Activated T-cell treated with anti-CD3 and anti-CD28 coated beads, Interleukin-2, amount 50 U/mL, for 48 hours (primary cell): ENCODE data around the gene PIK3R1.

Experiments used
- DNase-seq, 2 experiments: peaks; one replicate each; pipeline ENCODE4 v3.0.0-alpha.2; 2020

The PIK3R1 gene

DNA sequence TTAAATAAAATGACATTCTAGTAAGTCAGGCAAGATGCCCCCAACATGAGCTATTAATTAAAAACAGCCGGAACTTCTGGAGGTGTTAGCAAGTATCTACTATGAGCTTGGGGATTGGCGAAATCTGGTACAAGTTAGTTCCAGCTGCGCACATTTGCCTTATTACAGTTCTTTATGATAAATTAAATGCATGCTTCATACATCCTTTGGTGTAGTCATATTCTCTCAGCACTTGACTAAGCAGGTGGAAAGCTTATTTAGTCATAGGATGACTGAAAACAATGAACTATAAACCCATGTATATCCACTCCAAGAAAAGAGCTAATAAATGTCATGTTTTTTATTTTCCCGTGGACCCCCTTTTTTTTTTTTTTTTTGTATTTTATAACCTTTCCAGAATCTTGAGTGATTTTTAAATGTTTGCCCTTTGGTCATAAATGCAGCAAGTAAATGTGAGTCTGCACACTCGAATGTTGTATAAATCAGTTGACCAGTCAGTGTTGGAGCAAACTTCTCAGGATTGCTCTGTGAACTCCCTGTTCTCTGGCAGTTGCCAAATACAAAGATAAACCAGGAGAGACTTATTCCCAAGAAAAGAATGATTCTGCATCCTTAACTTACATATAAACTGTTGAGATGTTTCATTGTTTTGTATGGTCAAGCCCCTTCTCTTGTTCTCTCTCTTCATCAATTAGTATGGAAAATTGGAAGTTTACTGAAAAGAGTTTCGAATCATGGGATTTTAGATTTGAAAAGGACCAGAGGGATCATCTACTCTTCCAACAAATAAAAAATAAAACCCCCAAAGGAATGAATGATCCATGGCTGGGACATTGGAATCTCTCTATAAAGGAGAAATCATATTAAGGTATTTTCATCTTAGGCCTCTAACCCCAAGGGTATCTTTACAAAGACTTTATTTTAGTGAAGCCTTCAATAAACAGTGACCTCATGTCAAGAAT, 38.3 kb downstream of the PIK3R1 start:
- no peak for DNase-seq

GRCh38 chr5:68254810-68255209, 39.3 kb downstream of the PIK3R1 start:
- no peak for DNase-seq

DNA sequence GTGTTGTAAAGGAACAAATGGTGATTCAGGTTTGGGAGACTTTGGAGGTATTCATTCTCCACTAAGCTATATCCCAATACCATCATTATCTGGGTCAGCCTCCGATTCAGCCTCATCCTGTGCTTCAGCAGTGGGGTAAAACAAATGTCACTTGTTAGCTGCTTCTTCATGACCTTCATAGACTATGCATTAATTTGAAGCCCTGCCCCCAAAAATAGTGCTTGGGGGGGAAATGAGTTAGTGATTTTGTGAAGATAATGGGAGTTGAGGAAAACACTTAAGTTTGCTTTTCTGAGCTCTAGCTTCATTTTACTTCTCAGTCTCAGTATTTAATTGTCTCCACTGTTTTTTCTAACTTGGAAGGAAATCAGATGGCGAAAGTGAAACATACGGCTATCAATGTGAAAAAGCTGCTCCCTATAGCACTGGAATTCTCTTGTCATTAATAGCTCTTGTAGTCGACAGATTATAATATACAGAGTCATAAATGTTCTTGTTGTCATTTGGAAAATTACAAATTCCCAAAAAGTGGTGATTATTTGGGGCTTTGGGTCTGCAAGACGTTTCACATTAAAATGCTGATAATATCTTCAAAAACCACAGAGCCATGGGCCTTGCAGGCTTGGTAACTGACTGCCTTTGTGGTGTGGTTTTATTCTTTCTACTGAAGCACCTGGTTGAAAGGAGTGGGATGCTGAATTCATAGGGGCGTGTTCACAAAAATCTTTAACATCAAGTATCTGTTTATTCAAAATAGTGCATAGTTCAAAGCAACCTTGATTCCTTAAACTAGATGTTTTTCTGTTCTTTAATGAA, 40.0 kb downstream of the PIK3R1 start:
- DNase-seq = no peak

DNA sequence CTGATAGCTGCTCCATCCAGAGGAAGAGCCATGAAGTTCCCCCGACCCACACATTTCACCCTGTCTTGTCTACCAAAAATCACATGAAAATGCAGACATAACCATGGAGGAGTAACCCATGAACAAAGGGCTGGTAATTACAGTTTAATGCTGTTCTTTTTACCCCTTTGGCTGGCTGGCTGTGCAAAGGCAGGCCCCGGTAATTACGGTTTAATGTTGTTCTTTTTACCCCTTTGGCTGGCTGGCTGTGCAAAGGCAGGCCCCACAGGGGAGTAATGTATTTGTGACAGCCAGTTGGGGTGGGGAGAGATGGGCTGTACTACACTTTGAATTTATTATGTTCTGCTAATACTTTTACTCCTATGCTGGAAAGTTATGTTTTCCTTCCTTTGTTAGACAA, 41.7 kb downstream of the PIK3R1 start:
- DNase-seq = no peak

DNA sequence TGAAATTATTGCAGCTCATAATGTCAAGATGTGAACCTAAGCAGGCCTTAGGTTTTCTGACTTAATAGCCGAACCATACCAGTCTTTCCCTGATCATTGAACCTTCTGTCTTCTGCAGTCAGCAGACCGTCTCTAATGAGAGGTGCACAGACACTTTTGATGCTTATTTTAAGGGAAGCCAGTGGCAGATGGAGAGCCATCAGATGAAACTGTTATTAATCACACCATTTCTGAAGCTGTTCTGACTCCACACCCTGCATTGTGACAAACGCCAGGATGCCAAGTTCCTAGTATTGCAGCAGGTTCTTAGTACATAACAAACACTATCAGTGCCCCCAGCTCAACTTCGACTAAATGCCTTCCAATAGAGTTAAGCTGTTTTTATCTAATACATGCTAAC, 43.0 kb downstream of the PIK3R1 start:
- DNase-seq = no peak

DNA sequence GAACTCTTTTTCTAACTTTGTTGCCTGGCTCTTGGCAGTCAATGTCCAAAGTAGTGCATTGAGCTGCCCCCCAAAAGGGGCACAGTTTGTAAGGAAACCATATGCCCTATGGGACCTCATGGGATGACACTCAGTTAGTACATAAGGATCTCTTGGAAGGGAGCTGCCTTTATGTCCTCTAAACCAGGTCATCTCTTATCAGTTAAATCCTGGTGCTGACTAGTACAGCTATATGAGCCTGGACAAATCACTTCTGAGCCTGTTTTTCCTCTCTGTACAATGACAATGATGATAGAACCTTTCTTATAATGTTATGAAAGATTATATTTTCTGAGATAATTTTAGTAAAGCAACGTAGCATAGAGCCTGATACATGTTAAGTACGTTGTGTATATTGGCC, 44.1 kb downstream of the PIK3R1 start:
- DNase-seq = no peak

- no peak for DNase-seq
These were observed 44.9 kb downstream of the PIK3R1 start for GRCh38 chr5:68260467-68260866.

GRCh38 chr5:68261169-68261568, 45.6 kb downstream of the PIK3R1 start:
- no peak for DNase-seq

DNA sequence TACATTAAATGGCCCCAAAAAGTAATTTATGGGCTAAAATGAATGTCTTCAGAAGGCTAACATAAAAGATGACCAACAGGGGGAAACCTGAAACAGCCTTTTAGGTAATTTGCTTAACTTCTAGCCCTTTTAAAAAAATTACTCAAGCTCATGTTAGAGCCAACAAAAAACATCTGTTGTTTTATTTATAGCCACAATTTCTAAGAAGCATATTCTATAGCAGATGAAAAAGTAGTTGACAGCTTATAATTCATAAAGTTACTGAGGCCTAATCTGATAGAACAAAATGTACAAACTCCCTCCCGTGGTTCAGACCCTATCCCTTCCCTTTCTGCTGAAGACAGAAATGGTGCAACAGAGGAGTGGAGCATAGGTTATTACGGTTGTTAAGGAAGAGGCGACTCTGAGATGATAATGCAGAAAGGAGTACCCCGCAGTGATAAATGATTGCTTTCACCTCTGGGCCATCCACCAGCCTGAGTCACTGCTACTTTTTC, 46.1 kb downstream of the PIK3R1 start:
- DNase-seq = no peak

DNA sequence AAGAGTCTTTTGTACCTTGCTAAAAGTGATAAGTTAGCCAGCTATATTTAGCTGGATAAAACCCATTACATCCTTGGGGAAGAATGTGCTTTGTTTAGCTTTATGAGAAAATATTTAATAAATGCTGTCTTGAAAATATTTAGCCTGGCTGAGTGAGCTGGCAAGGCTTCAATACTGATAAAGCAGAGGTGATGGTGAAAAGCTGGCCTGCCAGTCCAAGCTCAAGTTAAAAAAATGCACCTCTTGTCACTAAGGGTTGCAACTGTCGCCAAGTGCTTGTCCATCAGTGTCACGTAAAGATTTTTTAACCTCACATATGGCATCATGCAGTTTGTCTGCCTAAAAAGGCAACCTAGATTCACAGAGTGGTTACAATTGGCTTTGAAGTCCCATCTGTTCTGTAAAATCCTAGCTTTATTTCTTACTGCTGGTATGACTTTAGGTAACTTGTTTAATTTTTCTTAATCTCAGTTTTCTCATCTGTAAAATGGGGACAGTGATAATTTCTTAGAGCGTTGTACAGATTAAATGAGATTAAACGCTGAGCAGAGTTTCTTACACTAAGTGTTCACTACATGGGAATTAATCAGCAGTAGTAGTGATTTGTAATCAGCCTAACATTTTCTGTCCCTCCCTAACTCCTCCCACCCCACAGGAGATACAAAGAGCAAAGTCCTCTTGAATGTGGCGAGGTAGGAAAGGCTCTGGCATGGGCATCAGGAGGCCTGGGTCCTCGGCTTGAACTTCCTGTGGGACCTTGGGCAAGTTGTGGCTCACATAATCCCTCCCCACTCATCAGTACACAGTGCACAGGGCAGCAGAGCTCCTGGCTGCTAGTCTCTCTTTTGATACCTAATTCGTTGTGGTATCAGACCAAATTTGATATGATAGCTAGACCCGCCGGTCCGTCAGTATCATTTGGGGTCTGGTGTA, 48.7 kb downstream of the PIK3R1 start:
- no peak for DNase-seq

DNA sequence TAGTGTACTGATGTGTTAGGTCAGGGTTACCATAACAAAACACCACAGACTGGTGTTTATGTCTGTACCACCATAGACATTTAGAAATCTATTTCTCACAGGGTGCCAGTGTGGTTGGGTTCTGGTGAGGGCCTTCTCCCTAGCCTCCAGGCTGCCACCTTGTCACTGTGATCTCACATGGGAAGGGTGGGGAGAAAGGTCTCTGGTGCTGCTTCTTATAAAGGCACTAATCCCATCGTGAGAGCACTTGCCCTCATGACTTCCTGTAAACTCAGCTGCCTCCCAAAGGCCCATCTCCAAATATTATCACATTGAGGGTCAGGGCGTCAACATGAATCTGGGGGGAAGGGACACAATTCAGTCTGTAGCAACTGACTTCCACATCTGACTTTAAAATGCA, 49.8 kb downstream of the PIK3R1 start:
- DNase-seq = no peak

- no peak for DNase-seq
These were observed 50.4 kb downstream of the PIK3R1 start for GRCh38 chr5:68265822-68266395.

GRCh38 chr5:68266457-68266856, 50.9 kb downstream of the PIK3R1 start:
- DNase-seq = no peak

DNA sequence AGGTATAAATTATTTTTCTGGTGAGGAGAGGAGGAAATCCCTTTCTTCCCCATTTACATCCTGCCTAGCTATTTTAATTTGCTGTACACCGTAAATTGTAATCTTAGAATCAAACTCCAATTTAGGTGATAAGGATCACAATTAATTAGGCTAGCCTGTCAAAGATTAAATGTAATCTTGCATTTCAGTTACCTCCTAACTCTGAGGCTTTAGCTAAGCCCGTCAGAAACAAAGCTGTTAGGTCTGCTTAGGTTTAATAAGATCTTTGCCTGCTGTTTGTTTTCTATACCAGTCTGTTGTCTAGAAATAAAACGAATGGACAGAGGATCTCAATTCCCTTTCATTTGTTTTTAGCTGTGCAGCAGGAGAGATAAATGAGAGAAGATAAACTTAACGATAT, 51.5 kb downstream of the PIK3R1 start:
- no peak for DNase-seq

GRCh38 chr5:68268101-68268851, 52.7 kb downstream of the PIK3R1 start:
- no peak for DNase-seq

DNA sequence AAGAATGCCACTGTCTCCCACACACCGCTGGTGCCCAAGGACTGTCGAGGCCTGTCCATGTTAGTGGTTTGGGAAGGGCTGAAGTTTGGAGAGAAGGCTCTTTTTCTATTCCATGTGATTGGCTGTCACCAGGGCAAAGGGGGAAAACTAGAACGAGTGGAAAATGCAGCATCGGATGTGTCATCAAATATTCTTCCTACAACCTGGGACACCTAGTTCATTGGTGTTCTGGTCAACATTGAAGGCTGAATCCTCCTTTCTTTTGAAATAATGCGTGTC, 53.2 kb downstream of the PIK3R1 start:
- DNase-seq = no peak

GRCh38 chr5:68269820-68270219, 54.3 kb downstream of the PIK3R1 start:
- DNase-seq = no peak

- no peak for DNase-seq
These were observed 54.9 kb downstream of the PIK3R1 start for GRCh38 chr5:68270399-68270975.

DNA sequence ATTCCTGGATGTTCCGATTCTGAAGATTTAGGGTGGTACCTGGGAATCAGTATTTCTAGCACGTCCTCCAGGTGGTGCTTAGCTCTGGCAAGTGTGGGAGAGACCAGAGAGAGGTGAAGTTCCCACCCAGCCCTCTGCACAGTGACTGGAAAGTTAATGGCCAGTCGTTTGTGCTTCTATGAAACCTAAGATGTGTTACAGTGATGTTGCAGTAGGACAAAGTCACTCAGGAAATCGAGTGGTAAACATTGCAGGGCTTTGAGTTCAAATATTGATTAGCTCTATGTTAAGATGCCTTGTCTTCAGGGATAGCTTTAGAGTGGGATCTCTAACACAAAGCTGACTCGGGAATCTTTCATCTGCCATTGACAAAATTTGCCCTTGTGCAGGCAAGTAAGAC, 55.6 kb downstream of the PIK3R1 start:
- DNase-seq = no peak

GRCh38 chr5:68272289-68272688, 56.7 kb downstream of the PIK3R1 start:
- no peak for DNase-seq

DNA sequence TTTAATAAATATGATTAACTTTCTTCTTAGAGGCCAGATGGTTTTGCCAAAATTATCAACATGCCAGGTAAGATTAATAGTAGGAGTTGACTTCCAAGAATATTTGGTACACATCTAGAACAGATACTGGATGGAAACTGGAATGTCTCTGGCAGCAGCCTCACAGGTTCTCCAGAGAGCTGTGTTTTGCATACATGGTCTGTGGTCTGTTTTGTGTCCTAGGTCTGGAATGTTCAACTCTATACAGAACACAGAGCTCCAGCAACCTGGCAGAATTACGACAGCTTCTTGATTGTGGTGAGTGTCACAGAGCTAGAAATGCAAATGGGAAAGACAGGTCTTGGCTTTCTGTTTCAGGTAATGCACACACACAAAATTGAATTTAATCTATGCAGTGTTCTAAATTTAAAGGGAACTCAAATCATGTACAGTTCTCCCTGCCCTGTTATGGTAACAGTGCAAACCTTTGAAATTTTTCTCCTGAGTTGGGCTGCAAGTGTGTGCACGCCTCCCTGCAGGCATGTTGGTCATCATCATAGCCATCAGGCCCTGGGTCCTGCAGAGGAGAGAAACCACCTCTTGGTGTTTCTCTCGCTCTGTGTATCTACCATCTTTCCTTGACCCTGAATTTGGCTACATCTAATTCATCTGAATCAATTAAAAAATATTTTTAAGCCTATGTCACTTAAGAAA, 58.3 kb downstream of the PIK3R1 start:
- DNase-seq = no peak
